Smooth muscle cell of the brain vasculature (primary cell): ENCODE data around the gene ANKRD27.
"Not testable (repeated sequence)": the region's sequence is repeated elsewhere in the genome, so short reads cannot be mapped to it uniquely, and the experiment has no call there.

Experiments used
- DNase-seq: peaks from one replicate; pipeline ENCODE4 v3.0.0-alpha.2; 2012; ENCODE audit warnings: low read depth, low spot score

ANKRD27 gene

GRCh38 chr19:32691291-32691951 is 16.4 kb upstream of the ANKRD27 start, which contains the start of gene NUDT19:
Gene NUDT19 (plus strand): TSS chr19:32691821. CDS start chr19:32691961, 140 bp downstream.
- DNase-seq, result peak; percentile 10

DNA sequence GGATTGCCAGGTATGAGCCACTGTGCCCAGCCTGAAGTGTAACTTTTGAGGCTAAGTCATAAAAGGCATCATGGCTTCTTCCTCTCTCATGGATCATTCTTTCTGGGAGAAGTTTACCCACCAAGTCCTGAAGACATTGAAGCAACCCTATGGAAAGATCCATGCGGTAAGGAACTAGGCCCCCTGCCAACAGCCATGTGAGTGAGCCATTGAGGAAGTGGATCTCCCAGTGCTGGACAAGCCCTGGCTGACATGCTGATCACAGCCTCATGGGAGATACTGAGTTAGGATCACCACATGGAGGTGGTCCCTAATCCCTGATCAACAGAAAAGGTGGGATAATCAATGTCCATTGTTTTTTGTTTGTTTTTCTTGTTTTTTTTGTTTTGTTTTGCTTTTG is 13.3 kb upstream of the ANKRD27 start:
- no peak for DNase-seq

- no peak for DNase-seq
Observed at GRCh38 chr19:32687681-32688080, 12.7 kb upstream of the ANKRD27 start.

- no peak for DNase-seq
Observed at GRCh38 chr19:32686847-32687475, 12.0 kb upstream of the ANKRD27 start.

GRCh38 chr19:32682317-32682716 is 7.3 kb upstream of the ANKRD27 start:
- no peak for DNase-seq

DNA sequence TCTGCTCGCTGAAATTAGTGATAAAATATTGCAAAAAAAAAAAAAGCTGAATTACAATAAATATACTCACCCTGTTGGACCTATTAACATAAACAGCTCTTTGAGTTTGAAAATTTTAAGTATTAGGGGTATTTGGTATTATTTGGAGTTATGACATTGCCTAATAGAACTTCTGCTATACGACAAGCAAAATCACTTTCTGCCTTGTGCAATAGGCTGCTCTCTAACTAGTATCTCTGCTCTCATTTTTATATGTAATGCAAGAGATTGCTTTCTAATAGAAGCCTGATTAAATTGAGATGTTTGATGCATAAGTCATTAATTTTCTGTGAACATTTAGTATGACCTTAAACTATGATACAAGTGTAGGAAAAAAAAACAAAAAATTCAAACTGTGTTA is 6.0 kb upstream of the ANKRD27 start:
- no peak for DNase-seq

GRCh38 chr19:32677657-32678056 is 2.7 kb upstream of the ANKRD27 start:
- no peak for DNase-seq

DNA sequence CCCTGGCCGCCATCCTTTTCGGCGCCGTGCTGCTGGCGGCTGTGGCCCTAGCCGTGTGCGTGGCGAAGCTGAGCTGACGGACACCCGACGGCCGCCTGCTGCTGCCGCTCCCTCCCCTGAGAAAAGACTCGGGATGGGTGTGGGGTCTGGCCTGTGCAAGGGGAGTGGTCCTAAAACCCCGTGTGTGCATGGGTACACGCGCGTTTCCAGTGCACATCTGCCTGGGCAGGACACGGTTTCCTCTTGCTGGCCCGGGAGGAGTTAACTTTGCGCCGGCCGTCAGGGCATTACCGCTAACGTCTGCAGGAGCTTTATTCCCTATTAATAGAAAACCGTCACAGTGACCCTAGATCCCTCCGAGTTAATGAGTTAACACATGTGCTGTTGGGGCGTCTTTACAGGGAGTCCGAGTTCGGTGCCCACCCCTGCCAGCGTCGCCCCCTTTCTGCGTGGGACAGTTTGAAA is 1.9 kb upstream of the ANKRD27 start:
- no peak for DNase-seq

GRCh38 chr19:32676186-32676894 is 1.4 kb upstream of the ANKRD27 start:
- no peak for DNase-seq

- no peak for DNase-seq
Observed at GRCh38 chr19:32675720-32676185, 773 bp upstream of the ANKRD27 start, which contains the start of gene RGS9BP. Gene RGS9BP (plus strand): TSS chr19:32675848. CDS start chr19:32676264, 416 bp downstream.

- no peak for DNase-seq
Observed at GRCh38 chr19:32674153-32674930, 638 bp downstream of the ANKRD27 start.

GRCh38 chr19:32673573-32673972 is 1.4 kb downstream of the ANKRD27 start:
- DNase-seq, result no peak

DNA sequence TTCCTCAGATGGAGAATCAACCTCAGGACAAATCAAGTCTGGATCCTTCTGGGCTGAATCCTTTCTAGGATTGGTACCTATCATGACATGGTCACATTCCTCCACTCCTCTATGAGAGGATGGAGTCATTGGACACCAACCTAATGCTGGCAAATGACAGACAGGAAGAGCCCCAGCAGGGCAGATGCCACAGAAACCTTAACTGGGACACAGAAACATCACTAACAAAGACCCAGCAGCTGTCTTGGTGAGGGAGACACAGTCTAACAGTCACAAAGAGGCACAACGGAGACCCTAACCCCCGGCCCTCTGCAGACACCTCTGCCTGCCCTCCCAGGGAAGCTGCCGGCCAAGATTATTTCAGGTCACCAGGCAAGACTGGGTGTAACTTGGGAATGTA is 2.1 kb downstream of the ANKRD27 start:
- no peak for DNase-seq

GRCh38 chr19:32671883-32672593 is 2.9 kb downstream of the ANKRD27 start:
- no peak for DNase-seq

- DNase-seq, result no peak
Observed at GRCh38 chr19:32669310-32669709, 5.7 kb downstream of the ANKRD27 start.

DNA sequence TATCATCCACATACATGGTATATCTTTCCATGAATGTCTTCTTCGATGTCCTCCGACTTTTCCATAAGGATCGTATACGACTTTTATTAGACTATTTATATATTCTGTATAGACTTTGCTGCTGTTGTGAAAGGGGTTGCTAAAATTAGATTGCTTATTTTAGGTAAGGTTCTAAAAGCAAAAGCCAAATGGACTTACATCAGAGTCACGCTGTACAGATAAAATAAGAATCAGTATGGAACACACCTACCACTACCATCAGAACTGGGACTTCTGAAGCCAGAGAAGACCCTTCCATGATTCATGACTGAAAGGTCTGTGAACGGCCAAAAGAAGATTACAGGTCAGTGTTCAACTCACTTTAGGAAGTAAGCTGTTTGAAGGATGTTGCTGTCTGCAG is 8.9 kb downstream of the ANKRD27 start:
- DNase-seq, result no peak

- no peak for DNase-seq
Observed at GRCh38 chr19:32662186-32662585, 12.8 kb downstream of the ANKRD27 start.

DNA sequence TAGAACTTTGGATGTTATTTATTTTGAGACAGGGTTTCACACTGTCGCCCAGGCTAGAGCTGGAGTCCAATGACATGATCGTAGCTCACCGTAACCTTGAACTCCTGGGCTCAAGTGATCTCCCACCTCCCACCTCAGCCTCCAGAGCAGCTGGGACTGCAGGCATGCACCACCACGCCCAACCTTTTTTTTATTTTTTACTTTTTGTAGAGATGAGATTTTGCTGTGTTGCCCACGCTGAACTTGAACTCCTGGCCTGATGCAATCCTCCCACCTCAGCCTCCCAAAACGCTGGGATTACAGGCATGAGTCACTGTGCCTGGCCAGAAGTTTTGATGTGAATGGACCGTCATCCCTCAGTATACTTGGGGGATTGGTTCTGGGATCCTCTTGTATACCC is 13.7 kb downstream of the ANKRD27 start:
- DNase-seq, result no peak

GRCh38 chr19:32658527-32658926 is 16.5 kb downstream of the ANKRD27 start:
- DNase-seq, result no peak

DNA sequence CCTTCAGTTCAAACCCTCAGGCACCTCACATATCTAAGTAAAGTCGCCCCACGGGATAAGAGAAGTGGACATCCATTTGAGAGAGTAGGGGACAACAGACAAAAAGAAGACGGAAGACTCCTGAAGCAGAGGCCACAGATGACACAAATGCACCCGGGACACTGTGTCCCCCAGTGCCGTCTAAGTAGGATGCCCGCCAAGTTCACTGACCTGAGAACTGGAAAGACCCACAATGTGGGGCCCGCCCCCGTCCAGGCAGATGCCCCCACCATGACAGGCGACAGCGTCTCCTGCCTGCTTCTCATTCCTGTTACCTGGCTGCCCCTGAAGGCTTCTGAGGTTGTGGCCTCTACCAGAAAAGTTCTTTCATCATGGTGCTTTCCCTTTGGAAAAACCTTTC is 16.9 kb downstream of the ANKRD27 start:
- no peak for DNase-seq

DNA sequence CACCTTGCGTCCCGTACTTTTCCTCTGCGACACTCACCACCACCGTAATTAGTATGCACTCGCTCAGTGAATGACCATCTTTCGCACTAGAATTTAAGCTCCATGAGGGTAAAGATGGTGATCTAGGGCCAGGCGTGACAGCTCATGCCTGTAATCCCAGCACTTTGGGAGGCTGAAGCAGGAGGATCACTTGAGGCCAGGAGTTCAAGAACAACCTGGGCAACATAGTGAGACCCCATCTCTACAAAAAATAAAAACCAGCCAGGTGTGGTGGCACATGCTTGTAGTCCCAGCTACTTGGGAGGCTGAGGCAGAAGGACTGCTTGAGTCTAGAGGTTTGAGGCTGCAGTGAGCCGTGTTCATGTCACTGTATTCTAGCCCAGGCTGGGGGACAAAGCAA is 18.6 kb downstream of the ANKRD27 start:
- DNase-seq, result not testable (repeated sequence)
